DMS53 treated with DMSO at 0.1 percent for 48 hours (cell line): ENCODE results near the gene ZNF496.
A peak's percentile ranks its signal among the peaks of the same experiment; 100 is the strongest.
"Not testable (repeated sequence)": the region's sequence is repeated elsewhere in the genome, so short reads cannot be mapped to it uniquely, and the experiment has no call there.

Experiments
- DNase-seq: peaks from one replicate; lab custom pipeline; 2025; ENCODE audit not compliant: unreplicated experiment; lab: John Stamatoyannopoulos, UW

ZNF496 gene

GRCh38 chr1:247295746-247296145, 35.9 kb downstream of the ZNF496 start:
- DNase-seq, result no peak

GRCh38 chr1:247295274-247295684, 36.4 kb downstream of the ZNF496 start:
- DNase-seq, result no peak

DNA sequence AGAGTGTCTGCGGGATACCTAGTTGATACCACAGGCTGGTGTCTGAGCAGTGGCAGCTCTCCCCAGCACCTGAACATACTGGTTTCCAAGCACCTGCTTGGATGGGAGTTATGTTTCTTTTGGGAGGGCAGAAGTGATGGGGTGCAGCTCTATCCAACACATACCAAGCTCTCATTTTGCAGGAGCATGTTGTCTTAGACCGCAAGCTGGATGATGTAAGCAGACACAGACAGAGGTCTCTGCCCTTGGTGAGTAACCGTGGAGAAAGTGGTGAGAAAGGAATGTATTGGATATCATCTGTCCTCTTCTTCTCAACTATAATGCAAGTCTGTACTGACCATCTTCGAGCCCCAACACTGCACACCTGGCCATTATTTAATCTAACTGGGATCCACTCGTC, 37.4 kb downstream of the ZNF496 start:
- no peak for DNase-seq

DNA sequence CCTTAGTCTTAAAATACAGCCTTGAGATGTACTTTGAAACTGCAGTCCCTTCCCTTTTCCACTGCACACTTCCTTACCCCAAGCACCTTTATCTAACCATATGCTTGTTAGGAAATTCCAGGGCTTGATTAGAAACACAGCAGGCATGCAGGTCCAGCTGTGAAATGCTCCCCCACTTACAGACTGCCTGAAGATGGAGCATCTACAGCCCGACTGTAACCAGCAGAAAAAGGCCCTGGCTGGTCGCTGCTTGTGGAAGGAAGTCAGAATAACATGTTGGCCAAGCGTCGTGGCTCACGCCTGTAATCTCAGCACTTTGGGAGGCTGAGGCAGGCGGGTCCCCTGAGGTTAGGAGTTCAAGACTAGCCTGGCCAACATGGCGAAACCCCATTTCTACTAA, 38.6 kb downstream of the ZNF496 start:
- DNase-seq, result no peak

- no peak for DNase-seq
Observed at GRCh38 chr1:247291833-247292561, 39.7 kb downstream of the ZNF496 start.

DNA sequence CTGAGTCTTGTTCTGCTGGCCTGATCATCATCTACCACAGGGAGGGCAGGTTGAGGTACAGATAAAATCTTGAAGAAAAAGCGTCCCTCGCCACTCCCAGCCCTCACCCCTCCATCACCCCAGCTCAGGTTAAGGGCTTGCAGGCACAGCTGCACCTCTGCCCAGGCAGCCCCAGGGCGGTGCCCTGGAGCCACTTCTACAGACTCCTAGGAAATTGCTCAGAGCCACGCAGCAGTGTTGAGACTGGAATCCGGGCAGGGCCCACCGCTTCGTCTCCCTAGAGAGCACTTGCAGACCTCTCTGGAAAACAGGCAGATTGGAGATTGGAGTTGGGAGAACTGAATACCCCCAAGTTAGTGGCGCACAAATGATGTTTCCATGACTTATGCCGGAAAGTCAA, 40.5 kb downstream of the ZNF496 start:
- DNase-seq, result no peak

DNA sequence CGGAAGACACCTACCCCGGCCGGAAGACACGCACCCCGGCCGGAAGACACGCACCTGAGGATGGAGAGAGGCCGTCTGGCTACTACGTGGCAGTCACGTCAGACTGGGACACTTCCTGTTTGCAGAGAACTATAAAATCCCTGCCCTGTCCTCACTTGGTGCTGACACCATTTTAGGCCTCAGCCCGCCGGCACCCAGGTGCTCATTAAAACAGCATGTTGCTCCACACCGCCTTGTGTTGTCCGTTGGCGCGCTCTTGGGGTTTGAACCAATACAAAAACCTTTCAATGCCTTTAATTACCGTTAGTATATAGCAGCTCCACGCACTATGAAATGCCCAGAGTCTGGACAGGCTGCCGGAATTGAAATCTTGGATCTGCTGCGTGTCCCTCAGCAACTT, 41.1 kb downstream of the ZNF496 start:
- DNase-seq, result no peak

DNA sequence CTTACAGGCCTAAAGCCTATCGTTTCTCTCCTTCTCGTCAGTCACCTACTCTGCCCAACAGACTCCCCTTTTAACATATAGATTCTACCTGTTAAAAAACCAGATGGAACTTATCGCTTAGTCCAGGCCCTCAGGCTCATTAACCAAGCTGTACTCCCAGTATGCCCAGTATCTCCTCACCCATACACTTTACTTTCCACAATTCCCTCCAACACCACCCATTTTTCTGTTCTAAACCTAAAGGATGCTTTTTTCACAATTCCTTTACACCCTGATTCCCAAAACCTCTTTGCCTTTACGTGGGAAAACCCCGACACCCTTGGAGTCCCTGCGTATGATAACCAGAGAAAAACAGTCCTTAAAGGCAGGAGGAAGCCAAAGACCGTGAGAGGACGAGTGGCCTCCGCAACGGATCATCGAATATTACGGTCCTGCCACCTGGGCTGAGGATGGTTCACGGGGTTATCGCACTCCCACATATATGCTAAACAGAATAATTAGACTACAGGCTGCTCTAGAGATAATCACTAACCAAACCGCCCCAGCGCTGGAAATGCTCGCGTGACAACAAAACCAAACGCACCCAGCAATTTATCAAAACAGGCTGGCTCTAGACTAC, 42.3 kb downstream of the ZNF496 start:
- DNase-seq, result not testable (repeated sequence)

DNA sequence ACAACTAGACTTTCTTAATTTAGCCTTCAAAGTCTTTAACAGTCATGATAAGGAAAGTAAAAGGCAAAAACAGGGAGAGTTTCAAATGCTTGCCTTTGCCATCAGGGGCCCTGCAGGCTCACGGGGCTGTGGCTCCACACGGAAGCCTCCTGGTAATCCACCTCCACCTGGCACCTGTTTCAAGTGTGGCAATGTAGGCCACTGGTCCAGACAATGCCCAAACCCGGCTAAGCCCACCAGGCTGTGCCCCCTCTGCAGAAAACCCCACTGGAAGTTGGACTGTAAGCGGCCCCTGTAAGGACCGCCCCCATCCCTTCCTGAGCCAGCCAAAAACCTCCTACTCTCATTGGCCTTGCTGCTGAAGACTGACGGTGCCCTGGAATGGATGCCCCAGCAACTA, 43.3 kb downstream of the ZNF496 start:
- DNase-seq, result no peak

- no peak for DNase-seq
Observed at GRCh38 chr1:247287460-247287859, 44.2 kb downstream of the ZNF496 start.

DNA sequence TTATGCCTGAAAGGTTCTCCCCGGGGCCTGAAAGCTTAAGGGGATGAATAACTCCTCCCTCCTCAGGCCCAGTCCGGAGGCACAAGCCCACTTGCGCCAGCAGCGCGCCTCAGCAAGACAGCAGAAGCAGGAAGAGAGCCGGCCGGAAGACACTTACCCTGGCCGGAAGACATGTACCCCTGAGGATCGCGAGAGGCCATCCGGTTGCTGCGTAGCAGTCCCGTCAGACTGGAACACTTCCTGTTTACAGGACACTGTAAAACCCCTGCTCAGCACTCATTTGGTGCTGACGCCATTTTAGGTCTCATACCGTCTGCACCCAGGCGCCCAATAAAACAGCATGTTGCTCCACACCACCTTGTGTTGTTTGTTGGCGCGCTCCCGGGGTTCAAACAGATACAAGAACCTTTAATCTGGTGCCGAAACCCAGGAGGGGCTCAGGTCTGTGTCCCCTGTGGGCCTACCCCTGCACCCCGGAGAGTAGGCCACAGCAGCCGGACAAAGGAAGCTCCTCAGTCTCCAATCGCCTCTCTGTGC, 45.5 kb downstream of the ZNF496 start:
- no peak for DNase-seq

DNA sequence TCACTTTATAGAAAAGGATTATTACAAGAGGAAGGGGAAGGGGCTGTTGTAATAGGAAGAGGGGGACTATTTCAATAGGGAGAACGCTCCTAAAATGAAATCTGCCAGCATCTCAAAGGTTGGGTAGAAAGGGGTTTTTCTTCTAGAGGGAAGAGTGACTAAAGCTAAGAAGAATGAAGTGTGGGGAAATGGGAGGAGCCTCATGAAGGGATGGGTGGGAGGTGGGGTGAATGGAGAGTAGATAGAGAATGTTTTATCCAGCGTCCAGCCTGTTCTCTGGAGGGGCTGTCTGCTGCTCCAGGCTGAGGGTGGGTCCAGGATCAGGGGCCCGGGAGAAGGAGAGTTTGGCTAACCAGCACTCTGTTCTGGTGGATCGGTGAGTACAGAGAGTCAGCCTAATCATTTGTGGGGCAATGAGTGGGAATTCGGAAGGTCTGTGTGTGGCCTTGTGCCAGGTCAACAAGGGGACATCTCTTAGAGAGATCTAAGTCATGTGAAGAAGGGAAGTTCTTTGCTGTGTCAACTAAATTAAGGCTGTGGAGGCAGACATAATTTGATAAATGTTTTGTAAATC, 50.6 kb downstream of the ZNF496 start:
- DNase-seq, result no peak

GRCh38 chr1:247277191-247277590, 54.5 kb downstream of the ZNF496 start:
- no peak for DNase-seq

GRCh38 chr1:247274605-247275256, 56.9 kb downstream of the ZNF496 start:
- DNase-seq, result peak; percentile 8

GRCh38 chr1:247273013-247273412, 58.7 kb downstream of the ZNF496 start:
- DNase-seq, result no peak

GRCh38 chr1:247270003-247270402, 61.7 kb downstream of the ZNF496 start:
- no peak for DNase-seq

GRCh38 chr1:247269133-247269532, 62.5 kb downstream of the ZNF496 start:
- DNase-seq, result no peak

- DNase-seq, result no peak
Observed at GRCh38 chr1:247268390-247269045, 63.1 kb downstream of the ZNF496 start.

DNA sequence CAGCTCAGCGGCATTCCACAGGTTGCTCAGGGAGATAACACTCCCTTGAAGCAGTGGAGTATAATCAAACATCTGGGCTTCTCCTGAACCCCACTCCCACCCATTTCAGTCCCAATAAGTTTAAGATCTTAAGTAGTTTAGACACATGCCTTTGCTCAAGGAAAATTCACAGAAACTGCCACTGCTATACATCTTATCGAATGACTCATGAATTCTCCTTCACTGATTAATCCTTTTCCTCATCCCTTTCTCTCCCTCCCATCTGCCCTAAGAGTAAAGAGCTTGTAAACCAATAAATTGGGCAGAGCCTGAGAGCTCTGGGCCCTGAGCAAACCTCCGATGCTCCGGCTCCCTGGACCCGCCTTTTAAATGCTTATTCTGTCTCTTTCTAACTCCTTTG, 65.6 kb downstream of the ZNF496 start:
- DNase-seq, result no peak

GRCh38 chr1:247255772-247256171, 75.9 kb downstream of the ZNF496 start, which contains the start of gene VN1R5:
TSS of gene VN1R5 (plus strand) at chr1:247256072.
- DNase-seq, result not testable (repeated sequence)

DNA sequence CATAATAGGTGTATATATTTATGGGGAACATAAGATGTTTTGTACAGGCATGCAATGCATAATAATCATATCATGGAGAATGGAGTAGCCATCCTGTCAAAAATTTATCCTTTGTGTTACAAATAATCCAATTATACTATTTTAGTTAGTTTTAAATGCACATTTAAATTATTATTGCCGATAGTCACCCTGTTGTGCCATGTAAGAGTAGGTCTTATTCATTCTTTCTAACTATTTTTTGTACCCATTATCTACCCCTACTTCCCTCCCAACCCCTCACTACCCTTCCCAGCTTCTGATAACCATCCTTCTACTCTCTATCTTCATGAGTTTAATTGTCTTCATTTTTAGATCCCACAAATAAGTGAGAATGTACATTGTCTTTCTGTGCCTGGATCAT, 84.1 kb downstream of the ZNF496 start:
- DNase-seq, result no peak
